ENCODE measurements around the gene CDKAL1.
"Not testable (repeated sequence)": the region's sequence is repeated elsewhere in the genome, so short reads cannot be mapped to it uniquely, and the experiment has no call there.

CDKAL1 gene

DNA sequence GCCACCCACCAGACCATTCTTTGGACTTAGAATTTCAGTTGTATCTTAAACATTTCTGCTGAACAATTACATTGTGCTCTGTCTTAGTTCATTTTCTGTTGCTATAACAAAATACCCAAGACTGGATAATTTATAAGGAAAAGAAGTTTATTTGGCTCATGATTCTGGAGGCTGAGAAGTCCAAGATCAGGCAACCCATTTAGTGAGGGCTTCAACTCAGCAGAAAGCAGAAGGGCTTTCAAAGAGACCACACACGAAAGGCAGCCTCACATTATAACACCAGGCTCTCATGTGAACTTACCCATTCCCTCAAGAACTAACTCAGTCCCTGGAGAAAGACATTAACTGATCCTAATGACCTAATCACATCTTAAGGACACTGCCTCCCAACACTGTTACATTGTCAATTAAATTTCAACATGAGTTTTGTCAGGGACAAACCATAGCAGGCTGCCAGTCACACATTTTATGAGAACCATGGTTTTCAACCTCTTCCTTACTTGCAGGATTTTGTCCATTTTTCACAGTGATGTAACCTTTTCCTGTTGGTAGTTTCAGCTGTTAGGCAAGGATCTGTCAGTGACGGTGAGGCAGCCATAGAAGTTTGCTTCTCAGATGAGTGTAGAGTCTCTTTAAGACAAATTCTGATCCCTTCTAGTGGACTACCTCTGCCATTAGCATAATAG, 659.7 kb downstream of the CDKAL1 start:
- DNase-seq: no peak

DNA sequence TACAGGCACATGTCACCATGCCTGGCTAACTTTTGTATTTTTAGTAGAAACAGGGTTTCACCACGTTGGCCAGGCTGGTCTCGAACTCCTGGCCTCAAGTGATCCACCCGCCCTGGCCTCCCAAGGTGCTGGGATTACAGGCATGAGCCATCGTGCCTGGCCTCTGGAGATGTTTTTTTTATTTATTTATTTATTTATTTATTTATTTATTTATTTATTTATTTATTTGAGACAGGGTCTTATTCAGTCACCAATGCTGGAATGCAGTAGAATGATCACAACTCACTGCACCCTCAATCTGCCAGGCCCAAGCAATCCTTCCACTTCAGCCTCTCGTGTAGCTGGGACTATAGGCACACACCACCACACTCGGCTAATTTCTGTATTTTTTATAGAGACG, 661.0 kb downstream of the CDKAL1 start:
- DNase-seq: not testable (repeated sequence)

DNA sequence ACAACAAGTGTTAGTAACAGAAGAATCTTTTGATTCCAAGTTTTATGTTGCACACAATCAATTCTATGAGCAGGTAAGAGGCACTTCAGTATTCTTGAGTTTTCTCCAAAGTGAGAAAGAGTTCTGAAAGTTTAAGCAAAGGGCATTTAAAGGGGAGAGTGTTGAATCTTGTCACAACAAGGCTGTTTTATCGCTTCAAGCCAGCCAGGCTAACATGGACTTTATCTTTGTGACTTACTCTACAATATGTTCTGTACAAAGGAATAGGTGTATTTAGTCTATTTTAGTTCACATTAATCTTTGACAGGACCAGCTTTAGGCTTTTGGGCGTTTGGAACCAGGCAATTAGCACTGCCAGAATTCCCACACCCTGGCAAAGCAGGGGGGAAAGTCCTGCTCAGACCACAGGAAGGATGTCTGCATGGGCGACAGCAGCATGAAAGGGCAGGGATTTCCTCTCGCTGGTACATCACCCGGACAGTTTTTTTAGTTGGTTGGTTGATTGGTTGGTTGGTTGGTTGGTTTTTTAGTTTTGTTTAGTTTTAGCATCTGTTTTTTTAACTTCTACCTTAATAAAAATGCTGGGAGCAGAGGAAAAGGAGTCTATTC, 663.9 kb downstream of the CDKAL1 start:
- no peak for DNase-seq

DNA sequence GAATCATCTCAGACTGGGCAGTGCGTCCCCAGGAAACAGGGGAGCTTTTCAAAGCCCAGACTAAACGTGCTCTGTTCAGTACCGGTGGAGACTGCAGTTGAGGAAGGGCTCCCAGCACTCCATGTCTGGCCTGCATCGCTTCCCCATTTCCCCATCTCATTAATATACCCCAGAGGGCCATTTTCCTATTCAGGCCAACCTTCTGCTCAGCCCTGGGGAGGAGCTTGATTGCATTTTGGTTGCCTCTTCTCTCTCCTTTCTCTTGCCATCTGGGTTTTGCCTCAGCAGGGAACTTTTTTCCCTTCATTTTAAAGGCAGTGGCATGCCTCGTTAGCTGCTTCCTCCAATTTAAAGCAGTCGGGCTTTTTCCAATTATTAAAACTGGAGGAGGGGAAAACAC, 665.0 kb downstream of the CDKAL1 start:
- no peak for DNase-seq

DNA sequence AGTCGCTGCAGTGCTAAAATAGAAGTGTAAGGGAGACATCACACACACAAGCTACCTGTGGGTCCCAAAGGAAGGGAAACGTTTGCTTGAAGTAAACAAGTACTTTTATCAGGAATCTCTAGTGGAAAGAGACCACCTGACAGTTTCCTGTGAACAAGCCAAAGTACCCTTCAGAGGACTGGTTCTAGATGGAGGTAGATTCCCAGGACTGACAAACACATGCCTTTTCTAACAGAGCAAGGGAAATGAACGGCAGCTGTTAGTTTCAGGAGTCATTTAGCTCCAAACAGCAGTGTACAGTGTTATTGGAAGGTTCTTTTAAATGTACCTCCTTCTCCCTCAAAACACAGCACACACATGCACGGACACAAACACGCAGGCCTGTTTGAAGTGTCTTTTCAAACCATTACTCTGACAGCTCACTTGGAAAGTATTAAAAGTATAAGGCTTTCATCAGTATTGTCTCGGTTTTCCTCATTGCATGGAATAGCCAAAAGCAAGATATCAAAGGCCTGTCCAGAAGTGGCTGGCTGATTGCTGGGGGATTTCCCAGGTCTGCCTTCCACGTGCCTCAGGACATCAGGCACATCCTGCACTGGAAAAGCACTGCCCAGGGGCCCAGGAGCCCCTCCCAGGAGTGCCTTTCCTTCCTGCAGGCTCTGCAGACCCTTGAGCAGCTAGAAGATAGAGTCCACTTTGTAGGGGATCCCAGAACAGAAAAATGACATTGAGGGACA, 666.0 kb downstream of the CDKAL1 start:
- no peak for DNase-seq

DNA sequence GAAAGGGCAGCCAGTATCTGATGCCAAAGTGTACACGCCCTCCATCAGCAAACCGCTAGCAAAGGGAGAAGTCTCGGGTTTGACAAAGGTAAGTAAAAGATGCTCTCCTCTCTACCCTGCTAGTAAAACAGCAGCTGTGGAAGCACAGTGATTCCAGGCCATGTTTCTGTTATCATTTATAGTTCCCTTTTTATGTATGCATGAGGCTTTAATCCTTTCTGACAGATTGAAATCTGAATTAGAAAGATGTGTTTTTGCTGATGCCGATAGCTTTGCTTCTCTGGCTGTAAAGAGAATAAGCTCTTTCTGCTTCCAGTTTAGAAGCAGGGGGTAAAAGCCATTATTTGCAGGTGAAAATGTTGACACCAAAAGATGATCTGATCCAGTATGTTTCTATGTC, 666.9 kb downstream of the CDKAL1 start:
- DNase-seq: no peak

DNA sequence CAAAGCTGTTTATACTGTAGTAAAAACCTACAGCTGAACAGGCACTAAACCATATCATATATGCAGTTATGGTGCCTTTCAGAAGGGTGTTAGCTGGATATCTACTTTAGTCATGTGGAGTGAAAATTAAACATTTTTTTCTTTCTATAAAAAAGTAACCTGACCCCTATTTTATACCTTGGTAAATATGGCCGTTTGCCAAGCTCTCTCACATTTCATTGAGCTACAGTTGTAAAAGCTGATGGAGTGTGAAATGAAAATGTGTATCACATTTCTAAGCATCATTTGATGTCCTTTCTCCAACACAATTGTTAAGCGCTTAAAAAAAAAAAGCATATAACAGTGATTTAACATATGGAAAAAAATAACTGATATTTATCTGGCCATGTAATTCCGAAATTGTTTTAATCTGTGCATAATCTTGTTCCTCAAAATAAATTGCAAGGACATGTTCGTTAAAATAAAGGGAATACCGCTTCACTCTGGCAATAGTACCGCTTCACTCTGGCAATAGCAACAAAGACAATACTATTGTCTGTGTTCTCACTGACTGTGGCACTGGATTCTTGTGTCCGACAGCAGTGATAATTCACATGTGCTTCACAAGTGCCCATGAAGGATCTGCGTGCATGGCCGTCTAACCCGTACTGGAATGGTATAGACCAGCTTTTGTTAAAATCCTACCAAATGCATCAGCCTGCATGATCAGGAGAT, 667.5 kb downstream of the CDKAL1 start:
- no peak for DNase-seq

DNA sequence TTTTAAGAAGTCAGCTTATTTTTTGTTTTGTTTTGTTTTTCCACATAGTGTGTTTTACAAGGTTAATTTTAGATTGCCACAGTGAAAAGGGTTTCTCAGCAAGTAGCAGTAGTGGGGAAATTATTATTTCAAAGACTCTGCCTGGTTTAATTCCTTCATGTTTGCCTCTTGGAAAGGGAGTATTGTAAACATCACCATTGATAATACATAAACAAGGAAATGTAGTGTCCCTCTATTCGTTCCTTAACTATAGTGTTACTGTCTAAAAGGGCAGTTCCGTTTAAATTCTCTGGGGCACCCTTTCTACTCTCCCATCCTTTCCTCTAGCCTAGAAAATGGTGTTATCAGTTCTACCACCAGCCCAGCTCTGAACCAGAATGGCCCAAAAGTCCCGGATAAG, 668.3 kb downstream of the CDKAL1 start:
- DNase-seq: no peak

DNA sequence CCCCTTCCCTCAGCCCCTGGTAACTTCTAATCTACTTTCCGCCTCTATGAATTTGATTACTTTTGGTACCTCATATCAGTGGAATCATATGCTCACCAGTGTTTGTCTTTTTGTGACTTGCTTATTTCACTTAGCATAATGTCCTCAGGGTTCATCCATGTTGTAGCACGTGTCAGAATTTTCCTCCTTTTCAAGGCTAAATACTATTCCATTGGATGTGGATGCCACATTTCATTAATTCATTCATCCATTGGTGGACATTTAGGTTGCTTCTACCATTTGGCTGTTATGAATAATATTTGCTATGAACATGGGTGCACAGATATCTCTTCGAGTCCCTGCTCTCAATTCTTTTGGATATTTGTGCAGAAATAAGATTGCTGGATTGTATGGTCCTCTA, 670.7 kb downstream of the CDKAL1 start:
- no peak for DNase-seq

DNA sequence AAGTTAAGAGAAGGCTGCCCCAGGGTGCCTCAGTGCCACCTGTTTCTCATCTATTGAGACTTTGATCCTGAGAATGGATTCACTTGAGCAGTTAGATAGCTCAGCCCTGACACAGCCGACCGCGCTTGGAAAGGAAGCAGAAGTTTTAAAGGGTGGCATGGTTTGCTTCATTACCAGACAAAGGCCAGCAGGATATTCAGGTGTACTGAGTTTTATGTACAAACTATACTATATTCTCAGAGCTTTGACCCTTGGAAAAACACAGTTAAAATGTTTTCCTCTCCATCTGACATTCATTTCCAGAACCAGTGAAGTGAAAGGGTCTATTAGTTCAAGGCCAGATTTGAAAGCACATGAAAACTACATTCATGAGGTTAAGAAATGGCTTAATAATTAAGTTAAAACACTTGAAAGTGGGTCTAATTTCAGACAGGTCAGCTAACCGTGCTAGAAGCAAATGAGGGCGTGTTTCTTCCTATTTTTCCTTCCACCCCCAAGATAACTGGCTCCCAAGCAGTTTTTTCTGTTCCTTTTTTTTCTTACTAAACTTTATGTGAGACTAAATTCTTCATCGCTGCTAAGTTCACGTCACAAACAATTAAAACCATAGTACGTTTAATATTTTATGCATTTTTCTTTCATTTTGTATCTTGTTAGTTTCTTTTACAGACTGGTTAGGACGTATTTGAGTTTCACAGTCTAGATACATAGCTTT, 674.0 kb downstream of the CDKAL1 start:
- DNase-seq: no peak

DNA sequence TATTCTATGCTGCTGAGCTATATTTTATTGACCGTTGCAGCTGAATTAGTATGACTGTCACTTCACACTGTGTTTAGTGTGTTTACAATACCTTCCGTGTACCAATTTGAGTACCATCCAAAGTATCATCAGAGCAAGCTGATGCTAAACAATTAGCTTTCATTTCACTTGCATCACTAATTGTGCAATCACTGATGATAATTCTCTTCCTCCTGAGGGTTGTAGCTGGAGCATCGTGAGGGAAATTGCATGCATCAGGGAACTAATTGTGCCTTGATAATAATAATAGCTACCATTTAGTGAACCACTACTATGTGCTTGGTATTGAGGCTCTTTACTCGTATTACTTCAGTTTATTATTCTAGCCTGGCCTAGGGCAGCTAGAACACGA, 674.5 kb downstream of the CDKAL1 start:
- DNase-seq: no peak

DNA sequence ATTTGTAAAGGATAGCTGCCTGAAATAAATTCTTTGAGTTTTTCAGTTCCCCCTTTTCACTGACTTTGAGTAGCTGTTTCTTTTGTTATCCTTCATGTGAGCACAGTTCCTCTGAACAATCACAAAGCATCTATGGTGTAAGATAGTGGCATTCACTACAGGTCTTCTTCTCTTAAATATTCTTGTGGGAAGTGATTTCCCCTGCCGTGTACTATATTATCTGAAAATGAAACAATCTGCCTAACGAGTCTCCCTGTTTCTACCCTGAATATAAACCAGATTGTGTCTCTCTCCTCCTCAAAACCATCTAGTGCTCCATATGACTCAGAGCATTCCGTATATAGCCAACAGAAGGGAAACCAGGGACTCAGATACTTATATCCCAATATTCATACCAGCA, 679.2 kb downstream of the CDKAL1 start:
- no peak for DNase-seq

DNA sequence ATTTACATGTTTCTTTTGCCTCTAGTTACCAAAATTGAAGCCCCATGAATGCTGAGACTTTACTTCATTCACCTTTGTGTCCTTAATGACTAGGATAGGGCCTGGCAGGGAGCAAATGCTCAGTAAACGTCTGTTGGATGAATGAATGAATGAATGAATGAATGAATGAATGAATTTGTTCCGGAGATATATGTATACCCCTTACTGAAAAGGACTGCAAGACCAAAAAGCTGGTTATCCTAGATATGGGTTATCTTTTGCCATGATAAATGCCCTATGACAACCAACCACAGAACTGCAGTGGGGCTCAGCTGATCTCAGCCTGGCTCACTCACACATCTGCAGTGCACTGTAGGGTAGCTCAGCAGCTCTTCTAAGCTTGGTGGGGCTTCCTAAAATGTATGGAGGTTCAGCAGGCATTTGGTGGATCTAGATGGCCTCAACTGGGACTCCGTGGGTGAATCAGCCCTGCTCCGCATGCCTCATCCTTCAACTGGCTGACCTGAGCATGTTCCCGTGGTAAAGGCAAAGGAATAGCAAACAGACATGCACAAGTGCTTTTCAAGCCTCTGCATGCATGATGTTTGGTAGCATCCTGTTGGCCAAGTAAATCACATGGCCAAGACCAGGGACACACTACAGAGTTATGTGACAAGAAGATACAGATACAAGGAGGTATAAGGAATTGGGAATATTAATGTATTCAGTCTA, 680.6 kb downstream of the CDKAL1 start:
- no peak for DNase-seq

DNA sequence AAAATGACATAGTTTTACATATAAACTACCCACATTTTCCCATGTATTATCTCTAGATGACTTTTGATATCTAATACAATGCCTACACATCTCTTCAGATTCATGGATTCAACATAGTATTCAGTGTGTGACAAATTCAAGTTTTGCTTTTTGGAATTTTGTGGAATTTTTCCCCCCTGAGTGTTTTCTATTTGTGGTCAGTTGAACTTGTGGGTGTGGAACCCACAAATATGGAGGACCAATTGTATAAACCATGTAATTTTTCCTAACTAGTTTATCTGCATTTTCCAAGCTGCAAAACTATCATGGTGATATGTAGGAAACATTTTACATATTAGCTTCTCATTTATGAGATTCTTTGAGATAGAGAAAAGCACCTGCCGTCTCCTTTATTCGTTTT, 685.0 kb downstream of the CDKAL1 start:
- DNase-seq: no peak

DNA sequence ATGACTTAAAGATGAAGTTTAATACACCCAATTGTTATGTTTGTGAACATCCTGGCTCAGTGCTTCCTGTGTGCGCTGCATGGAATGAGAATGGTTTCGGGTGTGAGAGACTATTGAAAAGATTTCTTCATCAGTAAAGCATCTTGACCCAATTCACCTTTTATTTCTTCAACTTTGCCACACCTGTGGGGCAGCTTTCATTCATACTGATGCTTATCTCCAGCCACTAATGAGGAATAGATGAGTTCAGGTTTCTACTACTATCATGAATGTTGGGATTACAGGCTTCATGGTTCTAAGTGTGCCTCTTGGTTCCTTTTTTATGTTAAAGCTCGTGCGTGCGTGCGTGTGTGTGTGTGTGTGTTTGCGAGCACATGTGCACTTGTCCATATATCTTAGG, 685.6 kb downstream of the CDKAL1 start:
- no peak for DNase-seq

DNA sequence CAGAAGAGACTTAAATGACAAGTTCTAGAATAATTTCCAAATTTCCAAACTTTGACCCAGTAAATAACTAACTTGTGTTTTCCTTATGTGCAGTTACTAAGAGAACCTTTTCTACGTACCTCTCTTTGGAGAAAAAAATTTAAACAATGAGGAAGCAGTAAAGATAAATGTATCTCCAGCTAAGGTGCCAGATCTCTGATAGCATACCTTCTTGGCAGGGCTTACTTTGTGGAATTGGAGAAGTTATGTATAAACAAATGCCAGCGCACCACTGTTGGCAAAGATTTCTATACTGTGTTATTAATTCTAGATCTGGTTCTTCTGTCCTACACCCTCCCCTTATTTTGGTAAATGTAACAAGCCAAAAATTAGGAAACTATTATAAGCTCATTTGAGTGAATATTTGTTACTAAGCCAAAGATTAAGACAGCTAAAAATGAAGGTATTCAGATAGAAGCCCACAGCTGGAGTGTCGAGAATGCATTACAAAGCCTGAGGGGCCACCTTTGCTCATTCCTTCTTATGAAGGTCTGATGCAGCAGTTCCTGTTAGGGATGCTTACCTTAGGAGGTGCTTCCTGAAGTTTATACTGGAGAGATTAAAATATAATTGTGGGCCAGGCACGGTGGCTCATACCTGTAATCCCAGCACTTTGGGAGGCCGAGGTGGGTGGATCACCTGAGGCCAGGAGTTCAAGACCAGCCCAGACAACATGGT, 686.2 kb downstream of the CDKAL1 start:
- DNase-seq: no peak

DNA sequence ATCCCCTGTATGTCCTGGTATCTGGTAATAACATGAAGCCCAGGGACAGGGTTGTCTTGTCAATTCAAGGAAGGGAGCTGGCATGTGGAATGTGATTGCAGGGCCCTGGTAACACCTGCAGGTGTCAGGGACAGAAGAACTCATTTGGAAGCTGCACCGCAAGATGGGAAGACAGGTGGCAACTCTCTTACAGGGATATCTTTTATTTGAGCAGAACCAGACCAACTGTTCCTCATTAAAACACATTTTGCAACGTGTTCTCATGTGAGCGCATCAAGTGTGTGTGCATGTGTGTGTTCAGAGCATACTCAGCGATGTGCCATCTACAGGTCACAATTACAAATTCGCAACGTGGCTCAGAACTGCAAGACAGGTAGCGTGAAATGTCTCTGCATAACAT, 688.4 kb downstream of the CDKAL1 start:
- DNase-seq: no peak

DNA sequence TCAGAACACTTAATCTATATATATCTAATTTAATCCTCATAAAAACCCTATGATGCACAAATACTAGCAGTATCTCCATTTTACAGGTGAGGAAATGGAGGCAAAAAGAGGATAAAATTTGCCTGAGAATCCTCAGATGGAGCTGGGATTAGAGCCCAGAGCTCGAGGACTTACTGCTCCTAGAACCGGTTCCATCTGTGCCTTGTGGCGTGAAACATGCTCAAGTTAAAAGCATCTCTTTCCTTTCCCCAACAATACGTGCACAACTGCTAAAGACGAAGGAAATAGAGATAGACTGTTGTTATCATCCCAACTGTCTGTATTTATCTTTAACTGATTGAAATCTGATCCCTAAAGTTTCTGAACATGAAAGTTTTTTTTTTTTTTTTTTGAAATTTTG, 691.7 kb downstream of the CDKAL1 start:
- no peak for DNase-seq

DNA sequence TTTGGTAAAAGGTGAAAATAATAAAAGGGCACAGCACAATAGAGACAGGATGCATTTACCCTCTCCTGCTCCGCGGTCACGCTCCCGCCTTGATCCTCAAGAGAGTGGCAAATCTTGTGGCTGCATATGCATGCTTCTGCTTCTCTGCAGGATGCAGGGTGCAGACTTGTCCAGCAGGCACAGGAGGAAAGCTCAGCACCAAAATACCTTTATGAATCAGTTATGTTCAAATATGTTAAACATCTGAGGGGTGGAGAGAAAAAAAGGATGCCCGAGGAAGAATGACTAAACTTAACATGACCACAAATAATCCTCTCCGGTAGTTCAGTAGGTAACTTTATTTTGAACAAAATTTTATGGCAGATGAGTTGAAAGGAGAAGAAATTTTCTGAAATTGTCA, 693.2 kb downstream of the CDKAL1 start:
- DNase-seq: no peak

DNA sequence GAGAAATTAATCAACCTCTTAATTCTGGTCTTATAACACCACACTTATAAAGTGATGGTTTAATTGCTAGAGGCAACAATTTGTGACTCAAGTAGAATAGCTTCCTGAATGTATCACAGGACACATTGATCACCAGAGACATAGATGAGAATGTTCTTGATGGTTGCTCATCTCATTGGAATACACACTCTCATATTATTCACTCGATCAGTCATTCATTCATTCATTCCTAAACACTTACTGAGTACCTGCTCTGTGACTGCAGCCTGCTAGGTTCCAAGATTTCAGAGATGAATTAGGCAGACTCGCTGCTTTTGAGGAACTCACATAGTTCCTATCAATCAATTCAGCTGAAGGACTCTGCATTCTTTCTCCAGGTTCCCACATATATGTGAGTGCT, 694.2 kb downstream of the CDKAL1 start:
- DNase-seq: no peak

DNA sequence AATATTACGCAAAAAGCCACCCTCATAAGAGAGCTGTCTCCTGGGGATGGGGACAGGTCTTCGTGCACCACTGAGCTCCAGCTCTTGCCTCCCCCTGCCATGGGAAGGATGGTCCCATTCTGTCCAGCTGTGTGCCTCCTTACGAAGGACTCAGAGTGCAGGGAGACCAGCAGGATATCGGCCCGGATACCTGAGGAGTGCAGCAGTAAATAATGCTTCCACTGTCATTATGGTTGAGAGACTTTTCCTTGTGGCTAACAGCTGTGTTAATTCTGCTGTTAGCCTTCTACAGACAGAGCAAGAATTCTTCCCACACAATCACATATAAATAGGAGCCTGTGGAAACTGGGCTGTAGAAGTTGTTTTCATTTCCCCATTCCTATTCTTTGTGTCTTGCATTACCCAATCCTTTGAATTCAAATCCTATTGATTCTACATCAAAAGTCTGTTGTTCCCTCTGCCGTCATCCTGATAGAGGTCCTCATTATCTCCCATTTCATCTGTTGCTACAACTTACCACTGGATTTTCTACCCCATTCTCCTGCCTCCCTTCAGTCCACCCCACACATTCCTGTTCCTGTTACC, 694.7 kb downstream of the CDKAL1 start:
- DNase-seq: no peak
